Hematopoietic multipotent progenitor cell treated with erythropoietin and hydrocortisone succinate and interleukin-3 and kit ligand, for 6 days (in vitro differentiated cells): Measurements from ENCODE around the gene AGPS.

Experiments used
- DNase-seq: peaks from one replicate; pipeline ENCODE4 v3.0.0-alpha.2; 2015

AGPS gene

GRCh38 chr2:177554365-177554764 lies 161.8 kb downstream of the AGPS start:
- peak; percentile 66 for DNase-seq

DNA sequence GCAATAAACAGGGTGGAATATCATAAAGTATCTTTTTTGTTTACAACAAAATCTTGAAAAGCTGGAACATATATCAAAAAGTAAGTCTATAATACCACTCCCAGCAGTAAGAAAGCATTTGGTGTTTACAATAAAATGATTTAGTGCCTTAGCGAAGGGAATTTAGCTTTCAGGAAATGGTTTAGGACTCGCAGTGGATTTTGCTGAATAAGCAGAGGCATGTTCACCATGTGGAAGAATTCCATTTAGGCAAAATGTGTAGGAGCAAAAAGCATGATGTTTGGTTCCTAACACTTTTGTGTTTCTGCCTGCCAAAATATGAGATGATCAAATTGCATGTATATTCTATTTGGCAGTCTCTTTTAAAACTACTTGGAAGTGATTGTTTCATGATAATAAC lies 163.6 kb downstream of the AGPS start:
- no peak for DNase-seq

- no peak for DNase-seq
Measured at GRCh38 chr2:177557794-177558193, 165.2 kb downstream of the AGPS start.

DNA sequence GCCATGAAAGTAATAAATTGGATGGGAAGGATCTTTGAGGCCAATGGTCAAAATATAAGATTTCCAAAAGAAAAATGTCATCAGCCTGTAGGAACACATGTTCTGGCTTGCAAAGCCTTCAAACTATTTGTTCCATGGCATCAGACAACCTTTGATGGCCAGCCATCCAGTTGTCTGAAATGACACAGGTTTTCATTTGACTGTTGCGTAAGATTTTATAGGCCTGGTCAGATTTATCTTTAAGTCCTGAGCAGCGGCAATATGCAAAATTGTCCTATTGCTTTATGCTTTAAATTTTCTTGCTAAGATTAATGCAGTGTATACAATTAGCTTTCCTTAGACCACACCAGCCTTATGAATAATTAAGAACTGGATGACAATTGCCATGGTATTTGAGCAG lies 167.1 kb downstream of the AGPS start:
- DNase-seq = no peak

- DNase-seq = no peak
Measured at GRCh38 chr2:177568390-177568789, 175.8 kb downstream of the AGPS start.

- no peak for DNase-seq
Measured at GRCh38 chr2:177568893-177569292, 176.3 kb downstream of the AGPS start.

GRCh38 chr2:177572236-177572671 lies 179.7 kb downstream of the AGPS start:
- DNase-seq = no peak

DNA sequence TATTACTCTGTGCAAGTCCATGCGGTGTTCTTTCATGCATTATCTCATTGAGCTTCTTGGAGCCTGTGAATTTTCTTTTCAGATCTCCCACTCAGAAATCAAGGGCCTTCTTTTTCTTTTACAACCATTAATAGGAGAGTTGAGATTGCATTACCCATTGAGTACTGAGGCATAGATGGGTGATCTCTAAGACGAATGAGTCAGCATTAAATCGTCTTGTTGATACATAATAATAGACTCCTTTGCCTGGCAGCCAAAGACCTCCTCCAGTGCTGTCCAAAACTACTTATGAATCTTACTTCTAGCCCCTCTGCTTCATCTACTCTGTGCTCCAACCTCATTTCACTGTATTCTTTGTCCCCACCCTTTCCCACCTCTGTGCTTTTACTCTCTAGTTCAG lies 180.5 kb downstream of the AGPS start:
- DNase-seq = peak; percentile 20

DNA sequence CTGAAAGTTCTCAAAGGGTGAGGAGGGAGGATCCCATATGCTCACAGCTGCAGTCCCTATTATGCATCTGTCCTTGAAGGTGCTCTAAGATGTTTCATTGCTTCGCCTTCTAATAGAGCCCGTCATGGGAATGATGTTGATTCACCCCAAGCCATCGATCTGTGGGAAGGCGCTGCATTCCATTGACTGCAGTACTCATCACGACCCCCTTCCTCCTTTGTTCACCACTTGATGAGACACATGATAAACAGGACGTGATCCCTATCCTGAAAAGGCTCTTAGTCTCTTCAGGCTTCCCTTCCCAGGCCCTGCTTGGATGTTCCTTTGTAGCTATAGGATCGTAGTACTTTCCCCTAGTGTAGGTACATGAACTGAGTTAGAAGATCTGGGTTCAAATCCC lies 181.8 kb downstream of the AGPS start:
- DNase-seq = no peak

DNA sequence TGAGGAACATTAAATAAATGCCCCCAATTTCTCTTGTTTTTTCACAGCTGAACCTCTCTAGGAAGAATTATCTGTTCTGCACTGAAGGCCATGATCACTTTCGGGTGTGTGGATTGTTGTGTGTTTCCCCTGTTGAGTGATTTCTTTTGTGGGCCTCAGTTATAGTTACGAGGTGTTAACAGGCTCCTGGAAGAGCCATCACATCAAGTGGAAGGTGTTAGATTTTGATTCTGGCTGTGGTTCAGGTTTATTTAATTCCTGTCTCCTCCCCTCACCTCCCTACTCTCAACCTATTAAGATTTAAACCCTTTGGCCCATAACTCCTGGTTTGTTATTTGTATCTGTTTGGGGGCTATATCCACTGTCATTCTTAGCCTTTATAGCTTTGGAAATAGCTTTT lies 182.8 kb downstream of the AGPS start:
- DNase-seq = no peak

- no peak for DNase-seq
Measured at GRCh38 chr2:177577075-177577474, 184.5 kb downstream of the AGPS start.

DNA sequence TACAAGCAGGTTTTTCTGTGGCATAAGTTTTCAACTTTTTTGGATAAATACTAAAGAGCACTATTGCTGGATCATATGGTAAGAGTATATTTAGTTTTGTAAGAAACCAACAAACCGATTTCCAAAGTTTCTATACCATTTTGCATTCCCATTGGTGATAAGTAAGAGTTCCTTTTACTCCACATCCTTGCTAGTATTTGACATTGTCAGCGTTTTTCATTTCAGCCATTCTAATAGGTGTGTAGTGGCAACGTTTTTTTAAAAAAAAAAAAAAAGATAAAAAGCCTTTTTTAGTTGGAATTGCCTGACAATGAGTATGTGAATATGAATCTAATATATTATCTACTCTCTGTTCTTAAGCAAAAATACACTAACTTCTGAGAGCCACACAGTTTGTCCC lies 185.9 kb downstream of the AGPS start:
- DNase-seq = no peak

- DNase-seq = no peak
Measured at GRCh38 chr2:177579486-177580036, 187.0 kb downstream of the AGPS start.

DNA sequence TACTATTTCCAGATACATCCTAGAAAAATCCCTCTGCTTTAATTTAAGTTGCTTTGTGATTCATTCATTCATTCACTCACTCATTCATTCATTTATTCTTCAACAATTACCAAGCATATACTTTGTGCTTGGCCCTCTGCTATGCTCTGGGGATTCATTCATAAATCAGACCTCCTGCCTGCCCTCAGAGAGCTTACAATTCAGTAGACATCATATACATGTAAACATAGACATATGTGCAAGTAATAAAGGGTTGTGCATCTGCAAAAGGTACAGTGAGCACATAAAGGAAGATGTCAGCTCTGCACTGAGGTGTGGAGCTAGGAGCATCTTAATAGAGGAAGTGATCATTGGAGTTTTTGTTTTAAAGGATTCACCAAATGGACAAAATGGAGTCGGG lies 189.4 kb downstream of the AGPS start:
- DNase-seq = no peak

- no peak for DNase-seq
Measured at GRCh38 chr2:177584030-177584692, 191.6 kb downstream of the AGPS start.

GRCh38 chr2:177585234-177585863 lies 192.8 kb downstream of the AGPS start:
- DNase-seq = no peak

DNA sequence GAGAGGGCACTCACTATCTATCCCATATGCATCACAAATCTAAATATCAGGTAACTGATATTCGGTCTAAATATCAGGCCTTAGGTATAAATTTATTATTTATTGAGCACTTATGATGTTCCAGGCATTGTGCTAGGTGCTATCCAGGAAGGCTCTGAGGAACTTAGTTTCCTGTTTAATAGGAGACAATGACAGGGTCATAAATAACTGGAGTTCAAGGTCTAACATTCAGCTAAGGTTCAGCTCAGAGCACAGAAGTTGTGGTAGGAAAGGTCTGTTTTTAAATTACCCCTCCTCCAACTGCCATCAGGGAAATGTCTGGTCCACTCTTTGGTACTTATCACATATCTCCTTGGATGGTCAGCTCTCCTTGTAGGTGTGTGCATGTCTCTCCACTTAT lies 193.6 kb downstream of the AGPS start:
- no peak for DNase-seq

- DNase-seq = no peak
Measured at GRCh38 chr2:177587371-177587770, 194.8 kb downstream of the AGPS start.

DNA sequence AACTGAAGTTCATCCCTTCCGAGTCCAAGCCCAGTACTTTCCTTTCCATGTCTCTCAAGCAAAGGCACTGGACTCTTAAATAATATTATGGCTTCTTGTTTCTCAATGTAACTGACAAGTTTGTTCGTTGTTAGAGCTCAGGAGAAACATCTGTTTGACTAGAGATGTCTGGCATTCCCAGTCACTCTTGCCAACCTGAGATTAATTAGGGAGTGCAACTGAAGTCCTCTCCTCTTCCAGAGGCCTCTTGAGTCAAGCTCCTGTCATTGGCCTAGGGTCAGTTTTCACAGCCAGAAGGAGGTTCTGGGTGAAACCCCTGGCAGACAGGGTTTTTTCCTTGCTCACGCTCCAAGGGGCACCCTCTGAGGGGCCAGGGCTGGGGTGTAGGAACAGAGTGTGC lies 196.1 kb downstream of the AGPS start:
- no peak for DNase-seq

DNA sequence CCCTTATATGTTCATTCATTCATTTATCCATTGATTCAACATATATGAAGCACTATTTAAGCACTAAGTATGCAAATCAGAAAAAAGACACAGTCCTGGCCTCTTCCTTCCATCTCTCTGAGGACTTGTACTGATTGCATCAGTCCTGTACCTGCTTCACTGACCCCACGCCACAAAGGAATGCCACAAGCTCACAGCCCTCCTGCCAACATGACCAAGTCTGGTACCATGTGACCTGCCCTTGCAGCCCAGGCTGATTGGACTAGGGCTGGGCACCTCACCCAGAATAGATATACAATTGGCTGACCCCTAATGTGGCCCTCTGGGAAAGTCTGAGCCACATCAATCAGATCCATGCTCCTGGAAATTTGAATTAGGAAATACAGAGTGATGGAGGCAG lies 196.6 kb downstream of the AGPS start:
- no peak for DNase-seq

- DNase-seq = no peak
Measured at GRCh38 chr2:177592397-177592796, 199.8 kb downstream of the AGPS start.

GRCh38 chr2:177592945-177593344 lies 200.4 kb downstream of the AGPS start:
- DNase-seq = no peak

DNA sequence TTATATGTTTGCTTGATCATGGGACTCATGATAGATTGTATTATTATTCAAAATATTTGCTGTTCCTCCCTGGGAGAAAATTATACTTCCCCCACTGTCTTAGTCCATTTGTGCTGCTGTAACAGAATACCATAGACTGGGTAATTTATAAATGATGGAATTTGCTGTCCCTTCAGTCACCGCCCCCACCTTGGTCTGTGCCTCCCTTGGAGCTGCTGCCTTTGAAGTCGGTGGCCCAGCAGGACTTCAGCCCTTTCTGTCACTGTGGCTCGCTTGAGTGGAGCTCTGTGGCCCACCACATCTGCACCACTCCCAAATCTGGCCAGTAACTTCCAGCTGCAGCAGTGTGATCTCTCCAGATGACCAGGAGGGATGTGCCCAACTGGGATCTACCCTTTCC lies 200.8 kb downstream of the AGPS start:
- DNase-seq = no peak
